ENCODE measurements around the gene LRCH1.

DNA sequence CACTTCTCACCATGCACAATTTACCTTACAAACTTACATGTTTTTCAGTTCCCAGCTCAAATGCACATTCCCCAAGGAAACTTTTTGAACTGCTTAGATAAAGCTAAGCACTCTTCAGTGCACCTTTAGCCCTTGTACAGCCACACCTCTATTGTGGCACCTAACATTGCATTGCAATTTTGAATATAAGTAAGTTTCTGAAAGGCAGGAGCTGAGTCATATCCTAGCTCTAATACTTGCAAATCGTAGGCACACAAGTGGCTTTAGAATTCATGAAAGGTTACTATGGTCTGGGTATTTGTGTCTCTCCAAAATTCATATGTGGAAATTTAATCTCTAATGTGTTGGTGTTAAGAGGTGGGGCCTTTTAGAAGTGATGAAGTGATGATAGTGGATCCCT is 248.9 kb downstream of the LRCH1 start:
- TF ChIP-seq, protein P1, sequence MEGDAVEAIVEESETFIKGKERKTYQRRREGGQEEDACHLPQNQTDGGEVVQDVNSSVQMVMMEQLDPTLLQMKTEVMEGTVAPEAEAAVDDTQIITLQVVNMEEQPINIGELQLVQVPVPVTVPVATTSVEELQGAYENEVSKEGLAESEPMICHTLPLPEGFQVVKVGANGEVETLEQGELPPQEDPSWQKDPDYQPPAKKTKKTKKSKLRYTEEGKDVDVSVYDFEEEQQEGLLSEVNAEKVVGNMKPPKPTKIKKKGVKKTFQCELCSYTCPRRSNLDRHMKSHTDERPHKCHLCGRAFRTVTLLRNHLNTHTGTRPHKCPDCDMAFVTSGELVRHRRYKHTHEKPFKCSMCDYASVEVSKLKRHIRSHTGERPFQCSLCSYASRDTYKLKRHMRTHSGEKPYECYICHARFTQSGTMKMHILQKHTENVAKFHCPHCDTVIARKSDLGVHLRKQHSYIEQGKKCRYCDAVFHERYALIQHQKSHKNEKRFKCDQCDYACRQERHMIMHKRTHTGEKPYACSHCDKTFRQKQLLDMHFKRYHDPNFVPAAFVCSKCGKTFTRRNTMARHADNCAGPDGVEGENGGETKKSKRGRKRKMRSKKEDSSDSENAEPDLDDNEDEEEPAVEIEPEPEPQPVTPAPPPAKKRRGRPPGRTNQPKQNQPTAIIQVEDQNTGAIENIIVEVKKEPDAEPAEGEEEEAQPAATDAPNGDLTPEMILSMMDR (conservative IDR thresholded peaks at IDR 0.05; ENCODE audit: low read depth, low read length), result no peak
- no peak for TF ChIP-seq MXI1 (IDR thresholded peaks at IDR 0.05; ENCODE audit: borderline replicate concordance, low read depth, low read length)
- no peak for TF ChIP-seq POLR2A (IDR thresholded peaks at IDR 0.05; ENCODE audit: low read depth, low read length)
